ENCODE results near the gene ASGR2.

GRCh38 chr17:7067198-7067597, 47.4 kb downstream of the ASGR2 start:
- TF ChIP-seq CTCF (IDR thresholded peaks at IDR 0.05) (no peak), POLR2A (IDR thresholded peaks at IDR 0.05) (no peak)

All from testis (tissue), 2 donors.